ENCODE data around the gene WNT3.

Gene WNT3

GRCh38 chr17:46756861-46757260 lies 61.6 kb downstream of the WNT3 start:
- no peaks in the 10 kb centered on the region for H3K36me3 ChIP-seq (ENCODE audit: control insufficient read depth, insufficient read depth, low read length)
- H3K9ac ChIP-seq (ENCODE audit: low read depth, low read length) = no peak overlapping the region

GRCh38 chr17:46756081-46756735 lies 62.3 kb downstream of the WNT3 start:
- no peaks in the 10 kb centered on the region for H3K9me3 ChIP-seq (ENCODE audit: control insufficient read depth, insufficient read depth, low read length)
- H3K27me3 ChIP-seq (ENCODE audit: control insufficient read depth, insufficient read depth, low read length) = no peaks in the 10 kb centered on the region
- H3K4me3 ChIP-seq (ENCODE audit: low read depth, low read length) = no peak overlapping the region
- H3K4me1 ChIP-seq (ENCODE audit: control insufficient read depth, insufficient read depth, low read length) = no peaks in the 10 kb centered on the region
- H3K9ac ChIP-seq (ENCODE audit: low read depth, low read length) = no peak overlapping the region
- H3K36me3 ChIP-seq (ENCODE audit: control insufficient read depth, insufficient read depth, low read length) = no peaks in the 10 kb centered on the region

More at GRCh38 chr17:46756861-46757260, 61.6 kb downstream of the WNT3 start:
- no peaks in the 10 kb centered on the region for H3K4me1 ChIP-seq (ENCODE audit: control insufficient read depth, insufficient read depth, low read length)
- no peaks in the 10 kb centered on the region for H3K27me3 ChIP-seq (ENCODE audit: control insufficient read depth, insufficient read depth, low read length)
- no peaks in the 10 kb centered on the region for H3K9me3 ChIP-seq (ENCODE audit: control insufficient read depth, insufficient read depth, low read length)
- no peak overlapping the region for H3K4me3 ChIP-seq (ENCODE audit: low read depth, low read length)

DNA sequence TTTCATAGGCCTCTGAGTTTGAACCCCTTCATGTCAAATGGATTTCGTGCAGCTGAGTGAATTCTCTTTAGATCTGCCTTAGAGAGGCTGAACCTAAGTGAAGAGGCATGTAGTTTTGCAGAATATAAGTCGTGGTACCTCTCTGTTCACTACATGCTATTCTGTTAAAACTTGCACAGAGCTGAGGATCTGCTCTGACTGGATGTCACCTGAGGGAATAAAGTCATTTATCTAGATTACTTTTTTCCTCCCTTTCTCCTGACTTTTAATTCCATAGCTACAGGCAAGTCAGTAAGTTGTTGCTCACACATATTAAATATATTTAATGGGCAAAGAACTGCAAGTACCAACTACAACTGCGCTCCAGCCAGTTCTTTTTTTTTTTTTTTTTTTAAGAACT lies 64.7 kb downstream of the WNT3 start:
- no peak overlapping the region for H3K4me3 ChIP-seq (ENCODE audit: low read depth, low read length)
- no peak overlapping the region for H3K9ac ChIP-seq (ENCODE audit: low read depth, low read length)
- H3K27me3 ChIP-seq (ENCODE audit: control insufficient read depth, insufficient read depth, low read length) = no peaks in the 10 kb centered on the region
- no peaks in the 10 kb centered on the region for H3K4me1 ChIP-seq (ENCODE audit: control insufficient read depth, insufficient read depth, low read length)
- no peaks in the 10 kb centered on the region for H3K36me3 ChIP-seq (ENCODE audit: control insufficient read depth, insufficient read depth, low read length)
- H3K9me3 ChIP-seq (ENCODE audit: control insufficient read depth, insufficient read depth, low read length) = no peaks in the 10 kb centered on the region

DNA sequence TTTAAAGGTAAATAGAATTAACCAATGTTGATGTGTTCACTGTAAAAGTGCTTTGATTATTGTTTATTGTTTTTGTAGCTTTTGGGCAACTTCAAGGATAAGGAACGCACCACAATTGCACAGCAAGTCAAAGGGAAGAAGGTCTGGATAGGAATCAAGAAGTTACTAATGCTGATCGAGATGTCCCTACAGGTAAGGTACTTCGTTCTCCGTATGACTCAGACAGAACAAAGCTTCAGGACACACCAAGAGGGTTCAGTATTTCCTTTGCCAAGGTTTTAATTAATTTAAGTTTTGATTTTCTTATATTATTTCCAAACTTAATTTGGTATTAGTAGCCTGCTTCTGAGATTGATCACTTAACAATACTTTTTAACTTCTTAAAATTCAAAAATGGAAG lies 67.1 kb downstream of the WNT3 start:
- Histone ChIP-seq H3K4me3 (ENCODE audit: low read depth, low read length) (no peak overlapping the region), H3K36me3 (ENCODE audit: control insufficient read depth, insufficient read depth, low read length) (no peaks in the 10 kb centered on the region), H3K9ac (ENCODE audit: low read depth, low read length) (no peak overlapping the region), H3K27me3 (ENCODE audit: control insufficient read depth, insufficient read depth, low read length) (no peaks in the 10 kb centered on the region), H3K9me3 (ENCODE audit: control insufficient read depth, insufficient read depth, low read length) (no peaks in the 10 kb centered on the region), H3K4me1 (ENCODE audit: control insufficient read depth, insufficient read depth, low read length) (no peaks in the 10 kb centered on the region)

- Histone ChIP-seq H3K9me3 (ENCODE audit: control insufficient read depth, insufficient read depth, low read length) (no peaks in the 10 kb centered on the region), H3K36me3 (ENCODE audit: control insufficient read depth, insufficient read depth, low read length) (no peaks in the 10 kb centered on the region), H3K4me1 (ENCODE audit: control insufficient read depth, insufficient read depth, low read length) (no peaks in the 10 kb centered on the region), H3K9ac (ENCODE audit: low read depth, low read length) (no peak overlapping the region), H3K27me3 (ENCODE audit: control insufficient read depth, insufficient read depth, low read length) (no peaks in the 10 kb centered on the region), H3K4me3 (ENCODE audit: low read depth, low read length) (no peak overlapping the region)
Observed at GRCh38 chr17:46745376-46745775, 73.1 kb downstream of the WNT3 start.

GRCh38 chr17:46744441-46744840 lies 74.1 kb downstream of the WNT3 start:
- Histone ChIP-seq H3K4me1 (ENCODE audit: control insufficient read depth, insufficient read depth, low read length) (no peaks in the 10 kb centered on the region), H3K36me3 (ENCODE audit: control insufficient read depth, insufficient read depth, low read length) (no peaks in the 10 kb centered on the region), H3K4me3 (ENCODE audit: low read depth, low read length) (no peak overlapping the region), H3K27me3 (ENCODE audit: control insufficient read depth, insufficient read depth, low read length) (no peaks in the 10 kb centered on the region), H3K9me3 (ENCODE audit: control insufficient read depth, insufficient read depth, low read length) (no peaks in the 10 kb centered on the region), H3K9ac (ENCODE audit: low read depth, low read length) (no peak overlapping the region)

GRCh38 chr17:46742565-46743270 lies 75.8 kb downstream of the WNT3 start:
- H3K27me3 ChIP-seq (ENCODE audit: control insufficient read depth, insufficient read depth, low read length) = no peaks in the 10 kb centered on the region
- no peaks in the 10 kb centered on the region for H3K36me3 ChIP-seq (ENCODE audit: control insufficient read depth, insufficient read depth, low read length)
- H3K9me3 ChIP-seq (ENCODE audit: control insufficient read depth, insufficient read depth, low read length) = no peaks in the 10 kb centered on the region
- no peak overlapping the region for H3K4me3 ChIP-seq (ENCODE audit: low read depth, low read length)
- no peaks in the 10 kb centered on the region for H3K4me1 ChIP-seq (ENCODE audit: control insufficient read depth, insufficient read depth, low read length)
- no peak overlapping the region for H3K9ac ChIP-seq (ENCODE audit: low read depth, low read length)

- H3K4me1 ChIP-seq (ENCODE audit: control insufficient read depth, insufficient read depth, low read length) = no peaks in the 10 kb centered on the region
- H3K4me3 ChIP-seq (ENCODE audit: low read depth, low read length) = no peak overlapping the region
- H3K27me3 ChIP-seq (ENCODE audit: control insufficient read depth, insufficient read depth, low read length) = no peaks in the 10 kb centered on the region
- no peaks in the 10 kb centered on the region for H3K36me3 ChIP-seq (ENCODE audit: control insufficient read depth, insufficient read depth, low read length)
- H3K9me3 ChIP-seq (ENCODE audit: control insufficient read depth, insufficient read depth, low read length) = no peaks in the 10 kb centered on the region
- no peak overlapping the region for H3K9ac ChIP-seq (ENCODE audit: low read depth, low read length)
Observed at GRCh38 chr17:46741122-46741730, 77.3 kb downstream of the WNT3 start.

GRCh38 chr17:46739982-46740381 lies 78.5 kb downstream of the WNT3 start:
- no peaks in the 10 kb centered on the region for H3K4me1 ChIP-seq (ENCODE audit: control insufficient read depth, insufficient read depth, low read length)
- no peaks in the 10 kb centered on the region for H3K9me3 ChIP-seq (ENCODE audit: control insufficient read depth, insufficient read depth, low read length)
- no peaks in the 10 kb centered on the region for H3K27me3 ChIP-seq (ENCODE audit: control insufficient read depth, insufficient read depth, low read length)
- H3K36me3 ChIP-seq (ENCODE audit: control insufficient read depth, insufficient read depth, low read length) = no peaks in the 10 kb centered on the region
- H3K9ac ChIP-seq (ENCODE audit: low read depth, low read length) = no peak overlapping the region
- H3K4me3 ChIP-seq (ENCODE audit: low read depth, low read length) = no peak overlapping the region

DNA sequence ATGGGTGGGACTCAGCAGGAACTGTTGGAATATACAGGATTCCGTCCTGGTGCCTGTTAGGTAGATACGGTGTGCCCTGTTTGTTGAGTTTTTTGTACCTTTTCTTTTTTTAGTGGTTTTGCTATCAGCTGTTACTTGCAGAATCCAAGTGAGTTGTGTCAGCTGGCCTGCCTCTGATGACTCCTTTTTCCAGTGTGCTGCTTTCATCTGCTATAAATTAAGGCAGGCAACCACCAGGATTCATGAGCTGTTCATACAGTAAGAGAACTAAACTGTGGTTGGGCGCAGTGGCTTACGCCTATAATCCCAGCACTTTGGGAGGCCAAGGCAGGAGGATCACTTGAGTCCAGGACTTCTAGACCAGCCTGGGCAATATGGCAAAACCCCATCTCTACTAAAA lies 79.9 kb downstream of the WNT3 start:
- H3K27me3 ChIP-seq (ENCODE audit: control insufficient read depth, insufficient read depth, low read length) = no peaks in the 10 kb centered on the region
- no peak overlapping the region for H3K4me3 ChIP-seq (ENCODE audit: low read depth, low read length)
- no peaks in the 10 kb centered on the region for H3K4me1 ChIP-seq (ENCODE audit: control insufficient read depth, insufficient read depth, low read length)
- no peaks in the 10 kb centered on the region for H3K9me3 ChIP-seq (ENCODE audit: control insufficient read depth, insufficient read depth, low read length)
- no peak overlapping the region for H3K9ac ChIP-seq (ENCODE audit: low read depth, low read length)
- no peaks in the 10 kb centered on the region for H3K36me3 ChIP-seq (ENCODE audit: control insufficient read depth, insufficient read depth, low read length)

DNA sequence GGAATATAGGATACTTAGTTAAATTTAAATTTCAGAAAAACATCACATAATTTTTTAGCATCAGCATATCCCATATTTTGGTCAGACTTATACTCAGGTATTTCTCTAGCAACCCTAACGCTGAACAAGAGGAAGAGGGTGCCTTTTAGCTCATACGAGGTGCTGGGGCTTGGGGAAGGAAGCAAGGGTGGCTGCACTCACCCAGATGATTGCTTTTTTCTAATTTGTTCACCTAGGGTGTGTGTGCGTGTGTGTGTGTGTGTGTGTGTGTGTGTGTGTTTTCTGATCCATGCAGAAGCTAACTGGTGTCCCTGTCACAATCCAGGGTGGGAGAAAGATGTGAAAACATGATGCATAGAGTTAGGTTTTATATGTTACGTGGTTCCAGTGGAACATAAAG lies 81.2 kb downstream of the WNT3 start:
- H3K9ac ChIP-seq (ENCODE audit: low read depth, low read length) = no peak overlapping the region
- no peaks in the 10 kb centered on the region for H3K9me3 ChIP-seq (ENCODE audit: control insufficient read depth, insufficient read depth, low read length)
- peaks cover 11% of the 10 kb centered on the region for H3K4me1 ChIP-seq (ENCODE audit: control insufficient read depth, insufficient read depth, low read length)
- no peak overlapping the region for H3K4me3 ChIP-seq (ENCODE audit: low read depth, low read length)
- no peaks in the 10 kb centered on the region for H3K36me3 ChIP-seq (ENCODE audit: control insufficient read depth, insufficient read depth, low read length)
- no peaks in the 10 kb centered on the region for H3K27me3 ChIP-seq (ENCODE audit: control insufficient read depth, insufficient read depth, low read length)

DNA sequence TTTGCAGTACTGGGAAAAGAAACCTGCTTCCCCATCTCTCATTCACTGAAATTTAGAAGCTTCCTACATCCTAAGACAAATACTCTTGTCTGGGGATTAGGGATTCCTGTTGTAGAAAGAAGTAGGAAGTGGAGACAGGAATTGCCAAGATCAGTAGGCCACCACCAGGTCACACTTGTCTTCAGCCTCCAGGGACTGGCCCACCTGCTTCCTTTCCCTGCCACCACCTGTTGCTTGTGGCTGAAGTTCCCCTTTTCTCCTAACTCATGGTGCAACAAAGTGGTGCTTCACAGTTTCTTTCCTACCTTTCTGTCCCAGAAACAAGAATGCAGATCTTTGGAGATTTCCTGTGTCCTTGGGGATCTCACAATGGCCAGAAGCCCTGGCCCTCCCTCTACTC lies 82.4 kb downstream of the WNT3 start:
- Histone ChIP-seq H3K4me3 (ENCODE audit: low read depth, low read length) (no peak overlapping the region), H3K27me3 (ENCODE audit: control insufficient read depth, insufficient read depth, low read length) (no peaks in the 10 kb centered on the region), H3K9ac (ENCODE audit: low read depth, low read length) (no peak overlapping the region), H3K36me3 (ENCODE audit: control insufficient read depth, insufficient read depth, low read length) (no peaks in the 10 kb centered on the region), H3K9me3 (ENCODE audit: control insufficient read depth, insufficient read depth, low read length) (no peaks in the 10 kb centered on the region), H3K4me1 (ENCODE audit: control insufficient read depth, insufficient read depth, low read length) (peaks cover 18% of the 10 kb centered on the region)

Measured in iPS-15b (cell line).